Mesenchymal stem cell (in vitro differentiated cells and primary cell): ENCODE data around the gene PLD3. TPM values are rescaled to one million over a fixed set of nuclear protein-coding genes. Genes with fewer than 3 reads are reported as not detected.

Source experiments
- DNase-seq: peaks from one replicate; pipeline ENCODE4 v3.0.0-alpha.2; 2013
- H2AFZ ChIP-seq: one replicate; pipeline ENCODE4 v1.6.1; 2013; ENCODE audit warnings: low read depth, mild to moderate bottlenecking, control low read depth, inconsistent platforms, low read length, moderate library complexity
- H2AK5ac ChIP-seq: 2 replicates; pipeline ENCODE4 v1.6.1; 2013; ENCODE audit warnings: low read length, moderate library complexity, mild to moderate bottlenecking, inconsistent platforms; ENCODE audit not compliant: severe bottlenecking
- H2BK120ac ChIP-seq: one replicate; pipeline ENCODE4 v1.6.1; 2013; ENCODE audit warnings: low read depth, mild to moderate bottlenecking, inconsistent platforms, low read length, moderate library complexity
- H2BK12ac ChIP-seq, 2 experiments: one replicate each; pipeline ENCODE4 v1.6.1; 2013; ENCODE audit warnings: inconsistent platforms in 2 of 2, low read length in 2 of 2, mild to moderate bottlenecking in 2 of 2, moderate library complexity in 2 of 2, control low read depth in 1 of 2
- H2BK15ac ChIP-seq: one replicate; pipeline ENCODE4 v1.6.1; 2013; ENCODE audit warnings: mild to moderate bottlenecking, low read depth, inconsistent platforms; ENCODE audit not compliant: poor library complexity, severe bottlenecking
- H2BK5ac ChIP-seq: 2 replicates; pipeline ENCODE4 v1.6.1; 2013; ENCODE audit warnings: low read depth, mild to moderate bottlenecking, low read length, control low read depth, inconsistent platforms; ENCODE audit not compliant: poor library complexity, severe bottlenecking
- H3K14ac ChIP-seq, 2 experiments: one replicate each; pipeline ENCODE4 v1.6.1; 2013; ENCODE audit warnings: inconsistent platforms in 2 of 2, low read length in 2 of 2, control low read depth in 1 of 2, mild to moderate bottlenecking in 1 of 2, moderate library complexity in 1 of 2
- H3K18ac ChIP-seq, 2 experiments: one replicate each; pipeline ENCODE4 v1.6.1; 2013; ENCODE audit warnings: inconsistent platforms in 2 of 2, low read length in 2 of 2, control low read depth in 1 of 2, low read depth in 1 of 2, mild to moderate bottlenecking in 1 of 2
- H3K23ac ChIP-seq, 2 experiments: one replicate each; pipeline ENCODE4 v1.6.1; 2013; ENCODE audit warnings: inconsistent platforms in 2 of 2, low read length in 2 of 2, mild to moderate bottlenecking in 2 of 2, moderate library complexity in 2 of 2, control low read depth in 1 of 2
- H3K27ac ChIP-seq: 2 replicates; pipeline ENCODE4 v1.5.1; 2013; ENCODE audit warnings: mild to moderate bottlenecking, moderate library complexity, low read length, control low read depth, inconsistent platforms; ENCODE audit not compliant: poor library complexity, severe bottlenecking
- H3K27me3 ChIP-seq, 2 experiments: 2 replicates each; pipeline versions ENCODE4 v1.6.1 to v1.7.0; 2013; ENCODE audit warnings: low read length in 2 of 2, mild to moderate bottlenecking in 2 of 2, moderate library complexity in 2 of 2, control low read depth in 1 of 2, inconsistent platforms in 1 of 2; ENCODE audit not compliant: control insufficient read depth in 1 of 2, insufficient read depth in 1 of 2
- H3K36me3 ChIP-seq, 2 experiments: 2 replicates each; pipeline versions ENCODE4 v1.6.1 to v1.7.0; 2013; ENCODE audit warnings: low read length in 2 of 2, control low read depth in 1 of 2, inconsistent platforms in 1 of 2, low read depth in 1 of 2, mild to moderate bottlenecking in 1 of 2; ENCODE audit not compliant: insufficient read depth in 2 of 2, control insufficient read depth in 1 of 2
- H3K4ac ChIP-seq, 2 experiments: one replicate each; pipeline ENCODE4 v1.6.1; 2013; ENCODE audit warnings: inconsistent platforms in 2 of 2, low read length in 2 of 2, mild to moderate bottlenecking in 2 of 2, moderate library complexity in 2 of 2, control low read depth in 1 of 2, low read depth in 1 of 2
- H3K4me1 ChIP-seq: 2 replicates; pipeline ENCODE4 v1.6.1; 2013; ENCODE audit warnings: low read depth, low read length, control low read depth; ENCODE audit not compliant: control insufficient read depth, insufficient read depth
- H3K4me2 ChIP-seq: 2 replicates; pipeline ENCODE4 v1.6.1; 2013; ENCODE audit warnings: low read length, mild to moderate bottlenecking, inconsistent platforms; ENCODE audit not compliant: poor library complexity, severe bottlenecking
- H3K4me3 ChIP-seq, 2 experiments: 2 replicates each; pipeline versions ENCODE4 v1.5.1 to v1.7.0; 2013; ENCODE audit warnings: low read length in 2 of 2, mild to moderate bottlenecking in 2 of 2, control low read depth in 1 of 2, low read depth in 1 of 2; ENCODE audit not compliant: insufficient read depth in 1 of 2
- H3K79me1 ChIP-seq: replicated peaks from 2 replicates; pipeline ENCODE4 v1.6.1; 2013; ENCODE audit warnings: mild to moderate bottlenecking, control low read depth, low read length, inconsistent platforms; ENCODE audit not compliant: poor library complexity, severe bottlenecking
- H3K9ac ChIP-seq: 2 replicates; pipeline ENCODE4 v1.7.0; 2013; ENCODE audit warnings: mild to moderate bottlenecking, low read length, moderate library complexity
- H3K9me3 ChIP-seq: 2 replicates; pipeline ENCODE4 v1.7.0; 2013; ENCODE audit warnings: mild to moderate bottlenecking, low read length; ENCODE audit not compliant: control insufficient read depth
- H4K8ac ChIP-seq: one replicate; pipeline ENCODE4 v1.6.1; 2013; ENCODE audit warnings: inconsistent platforms, mild to moderate bottlenecking, low read length, moderate library complexity
- H4K91ac ChIP-seq: one replicate; pipeline ENCODE4 v1.6.1; 2013; ENCODE audit warnings: mild to moderate bottlenecking, low read length, inconsistent platforms
- WGBS: methylation state at CpG from one replicate; pipeline ENCODE4 v1.1.7; 2013; ENCODE audit warnings: mixed read lengths; 5-methylcytosine and 5-hydroxymethylcytosine counted together
- polyA plus RNA-seq, 2 experiments: library from polyadenylated mRNA; stranded (reverse); fragments of 200-250 nt; gene quantifications; one replicate each; pipeline ENCODE4 v1.2.3, GENCODE V29; 2013

The PLD3 gene
- polyA plus RNA-seq (2013, experiment 1 of 2): 586 TPM
- polyA plus RNA-seq (2013, experiment 2 of 2): 580 TPM

- no peak within 1 kb of the TSS for H2BK120ac ChIP-seq
- peak within 1 kb of the TSS; percentile 36 for H4K91ac ChIP-seq
- peaks cover 34% of the 10 kb centered on the region for H3K79me1 ChIP-seq
- peak within 1 kb of the TSS; percentile 33 for H3K27ac ChIP-seq
- peaks cover 11 to 14% of the 10 kb centered on the region in 2 experiments for H3K36me3 ChIP-seq
- H2BK12ac ChIP-seq: peak within 1 kb of the TSS in 1 of 2 experiments; percentile 83
- no peak within 1 kb of the TSS for H2BK15ac ChIP-seq
- DNase-seq: peak; percentile 99
- H3K4me1 ChIP-seq: peaks cover 10% of the 10 kb centered on the region
- no peaks in the 10 kb centered on the region for H3K9me3 ChIP-seq
- H3K14ac ChIP-seq: peak within 1 kb of the TSS in 1 of 2 experiments; percentile 90
- no peaks in the 10 kb centered on the region for H3K27me3 ChIP-seq
- H2BK5ac ChIP-seq: no peak within 1 kb of the TSS
- H3K23ac ChIP-seq: peak within 1 kb of the TSS in 1 of 2 experiments; percentile 83
- H3K4ac ChIP-seq: peak within 1 kb of the TSS in 1 of 2 experiments; percentile 82
- H4K8ac ChIP-seq: peak within 1 kb of the TSS; percentile 45
- H3K4me3 ChIP-seq: peak within 1 kb of the TSS; percentile 91 to 93
- H3K9ac ChIP-seq: peak within 1 kb of the TSS; percentile 94
- peak within 1 kb of the TSS; percentile 34 to 50 for H3K18ac ChIP-seq
- H3K4me2 ChIP-seq: peak within 1 kb of the TSS; percentile 90
- WGBS: under 1% methylated on average over 54 of the region's 77 CpGs
- H2AFZ ChIP-seq: peak within 1 kb of the TSS; percentile 83
- H2AK5ac ChIP-seq: no peak within 1 kb of the TSS
These were observed at the start of gene PLD3, which contains the start of gene C19orf47 for GRCh38 chr19:40348125-40348913. PLD3 (plus strand) TSS chr19:40348695; CDS start chr19:40366484, 17,789 bp downstream. C19orf47 (minus strand) TSS chr19:40348397; CDS start chr19:40341857, 6,540 bp downstream.

- H2AK5ac ChIP-seq: no peak overlapping the region
- no peak overlapping the region for H3K14ac ChIP-seq
- WGBS: 83% methylated on average over 2 of the region's 4 CpGs
These were observed 47.8 kb upstream of the PLD3 start for GRCh38 chr19:40300668-40301067.

DNA sequence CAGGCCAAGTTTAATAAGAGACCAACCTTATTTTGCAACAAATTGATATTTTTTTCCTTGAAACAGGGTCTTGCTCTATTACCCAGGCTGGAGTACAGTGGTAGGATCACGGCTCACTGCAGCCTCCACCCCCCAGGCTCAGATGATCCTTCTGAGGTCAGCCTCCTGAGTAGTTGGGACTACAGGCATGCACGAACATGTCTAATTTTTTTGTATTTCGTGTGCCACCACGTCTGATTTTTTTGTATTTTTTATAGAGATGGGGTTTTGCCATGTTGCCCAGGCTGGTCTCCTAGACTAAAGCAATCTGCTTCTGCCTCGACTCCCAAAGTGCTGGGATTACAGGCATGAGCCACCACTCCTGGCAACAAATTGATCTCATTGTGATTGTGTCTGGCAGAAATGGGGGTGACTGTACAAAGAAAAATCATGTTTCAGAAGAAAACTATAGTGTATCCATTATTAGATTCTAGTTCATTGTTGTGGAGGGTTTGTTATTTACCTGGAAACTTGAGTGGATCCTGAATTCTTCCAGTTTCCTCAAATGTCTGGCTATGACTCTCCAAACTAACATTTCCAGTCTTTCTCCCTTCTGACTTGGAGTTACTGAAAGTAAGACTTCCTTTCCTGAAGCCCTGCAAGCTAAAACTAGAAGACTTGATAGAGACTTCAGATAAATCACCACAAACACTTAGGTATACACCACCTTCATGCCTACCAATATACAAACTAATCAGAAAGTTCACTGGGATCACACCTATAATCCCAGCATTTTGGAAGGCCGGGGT lies 46.1 kb upstream of the PLD3 start:
- Histone ChIP-seq H3K14ac (no peak overlapping the region), H2AFZ (no peak overlapping the region), H3K18ac (no peak overlapping the region), H3K36me3 (no peaks in the 10 kb centered on the region), H4K91ac (no peak overlapping the region), H3K79me1 (no peaks in the 10 kb centered on the region), H3K4me2 (no peak overlapping the region), H2BK15ac (no peak overlapping the region), H3K4me1 (peaks cover 2% of the 10 kb centered on the region), H2BK5ac (no peak overlapping the region), H3K9me3 (no peaks in the 10 kb centered on the region), H2AK5ac (no peak overlapping the region), H3K4ac (no peak overlapping the region), H4K8ac (no peak overlapping the region), H2BK12ac (no peak overlapping the region), H3K23ac (no peak overlapping the region), H3K9ac (peak overlapping the region; percentile 56), H3K27me3 (no peaks in the 10 kb centered on the region), H2BK120ac (no peak overlapping the region), H3K27ac (no peak overlapping the region), H3K4me3 (no peak overlapping the region)
- no peak for DNase-seq
- 88% methylated on average over 6 of the region's 6 CpGs for WGBS

More at GRCh38 chr19:40300668-40301067, 47.8 kb upstream of the PLD3 start:
- no peaks in the 10 kb centered on the region for H3K27me3 ChIP-seq
- no peaks in the 10 kb centered on the region for H3K9me3 ChIP-seq
- H3K4me2 ChIP-seq: no peak overlapping the region
- no peak overlapping the region for H4K91ac ChIP-seq
- no peak overlapping the region for H3K23ac ChIP-seq
- H3K18ac ChIP-seq: no peak overlapping the region
- no peak overlapping the region for H2BK120ac ChIP-seq
- no peak overlapping the region for H2BK5ac ChIP-seq
- no peak overlapping the region for H3K9ac ChIP-seq
- no peak overlapping the region for H2AFZ ChIP-seq
- H3K27ac ChIP-seq: no peak overlapping the region
- H4K8ac ChIP-seq: no peak overlapping the region
- peaks cover 2% of the 10 kb centered on the region for H3K4me1 ChIP-seq
- no peak overlapping the region for H2BK15ac ChIP-seq
- DNase-seq: no peak
- no peaks in the 10 kb centered on the region for H3K79me1 ChIP-seq
- H3K4ac ChIP-seq: no peak overlapping the region
- H2BK12ac ChIP-seq: no peak overlapping the region
- H3K36me3 ChIP-seq: no peaks in the 10 kb centered on the region
- H3K4me3 ChIP-seq: no peak overlapping the region

GRCh38 chr19:40303765-40304164 lies 44.7 kb upstream of the PLD3 start:
- no peak overlapping the region for H2BK120ac ChIP-seq
- H2BK5ac ChIP-seq: no peak overlapping the region
- H3K4me1 ChIP-seq: peaks cover 2% of the 10 kb centered on the region
- peak overlapping the region; percentile 31 for H3K9ac ChIP-seq
- no peaks in the 10 kb centered on the region for H3K79me1 ChIP-seq
- no peak overlapping the region for H4K8ac ChIP-seq
- no peaks in the 10 kb centered on the region for H3K9me3 ChIP-seq
- H3K14ac ChIP-seq: no peak overlapping the region
- H3K18ac ChIP-seq: no peak overlapping the region
- no peak overlapping the region for H2AK5ac ChIP-seq
- H3K27me3 ChIP-seq: no peaks in the 10 kb centered on the region
- H3K4me3 ChIP-seq: no peak overlapping the region
- no peak overlapping the region for H2BK15ac ChIP-seq
- no peak overlapping the region for H3K4ac ChIP-seq
- H4K91ac ChIP-seq: no peak overlapping the region
- no peak overlapping the region for H2AFZ ChIP-seq
- no peak overlapping the region for H2BK12ac ChIP-seq
- H3K4me2 ChIP-seq: no peak overlapping the region
- 100% methylated on average over 2 of the region's 2 CpGs for WGBS
- H3K27ac ChIP-seq: no peak overlapping the region
- no peaks in the 10 kb centered on the region for H3K36me3 ChIP-seq
- no peak for DNase-seq
- H3K23ac ChIP-seq: no peak overlapping the region
